NCI-H510A treated with DMSO at 0.1 percent for 48 hours (cell line): ENCODE results near the gene CTTNBP2NL.

Source experiments
- DNase-seq: peaks from one replicate; lab custom pipeline; 2025; lab: John Stamatoyannopoulos, UW

CTTNBP2NL gene

DNA sequence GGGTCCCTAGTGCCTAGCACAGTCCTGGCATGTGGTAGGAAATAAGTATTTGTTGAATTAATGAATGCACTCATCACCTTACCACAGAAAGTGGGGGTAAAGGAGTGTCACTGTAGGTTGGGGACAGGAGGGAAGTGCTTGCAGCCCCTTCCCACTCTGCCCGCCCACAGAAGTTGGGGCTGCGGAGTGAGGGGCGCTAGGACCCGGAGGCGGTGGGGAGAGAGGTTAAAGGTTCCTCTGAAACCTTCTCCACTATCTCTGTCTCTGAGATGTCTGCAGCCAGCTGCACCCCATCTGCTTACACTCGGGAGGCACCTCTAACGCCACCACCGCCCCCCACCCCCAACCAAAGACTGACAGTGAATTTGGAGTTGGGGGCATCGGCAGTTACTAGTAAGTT, 111.3 kb downstream of the CTTNBP2NL start:
- DNase-seq: no peak

DNA sequence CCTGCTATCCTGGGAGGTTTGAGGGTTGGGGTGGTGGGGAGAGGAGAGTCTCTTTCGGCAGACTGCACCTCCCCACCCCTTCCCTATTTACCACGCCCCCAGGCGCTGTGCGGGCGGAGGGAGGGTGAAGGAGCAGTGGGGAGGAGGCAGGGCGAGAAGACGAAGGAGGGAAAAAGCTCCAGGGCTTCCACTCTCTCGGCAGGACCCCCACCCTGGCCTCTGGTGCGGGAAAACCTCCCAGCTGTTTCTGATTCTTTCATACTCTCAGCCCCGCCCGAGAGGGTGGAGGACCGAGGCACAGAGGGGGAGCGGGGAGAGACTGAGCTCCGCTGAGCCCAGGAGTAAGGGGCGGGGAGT, 111.9 kb downstream of the CTTNBP2NL start:
- no peak for DNase-seq

- DNase-seq: no peak
These were observed 112.4 kb downstream of the CTTNBP2NL start, which contains the start of gene WNT2B for GRCh38 chr1:112508278-112509004. TSS of gene WNT2B (plus strand) at chr1:112508965. CDS start at chr1:112509263, 298 bp downstream.

- no peak for DNase-seq
These were observed 113.1 kb downstream of the CTTNBP2NL start for GRCh38 chr1:112509005-112509659.

DNA sequence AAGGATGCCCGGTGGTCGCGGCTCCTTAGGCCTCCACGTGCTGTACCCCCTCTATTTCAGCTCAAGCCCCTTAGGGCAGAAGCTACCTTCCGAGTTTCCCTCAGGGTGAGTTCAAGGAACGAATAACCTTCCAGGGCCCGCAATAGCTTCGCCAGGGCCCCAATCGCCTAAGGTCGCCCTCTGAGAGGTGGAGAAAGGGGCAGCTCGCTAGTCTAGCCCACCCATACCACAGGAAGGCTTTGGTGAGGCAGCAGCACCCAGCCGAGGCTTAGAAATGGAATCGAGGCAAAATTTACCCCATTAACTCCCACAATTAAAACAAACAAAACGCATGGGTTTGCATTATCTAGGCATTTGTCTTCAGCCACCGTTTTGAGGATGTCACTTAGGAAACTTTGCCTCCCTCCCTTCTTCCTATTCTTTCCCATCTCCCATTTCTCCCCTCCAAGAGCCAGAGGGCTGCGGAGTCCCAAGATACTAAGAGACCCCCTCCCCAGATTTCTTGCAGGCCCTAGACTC, 113.7 kb downstream of the CTTNBP2NL start:
- no peak for DNase-seq

GRCh38 chr1:112510340-112510739, 114.3 kb downstream of the CTTNBP2NL start:
- DNase-seq: no peak
